K562 (cell line): ENCODE measurements around the gene FOCAD. TPM values are rescaled to one million over a fixed set of nuclear protein-coding genes. Genes with fewer than 3 reads are reported as not detected.
A peak's percentile ranks its signal among the peaks of the same experiment; 100 is the strongest.

Experiments
- ATAC-seq: fragments of 200-7000 bp; cut with Tn5 transposase; 3 replicates; pipeline ENCODE4 v1.9.1; 2020; ENCODE audit warnings: moderate library complexity
- BruUV-seq: library from RNA; stranded (reverse); fragments of 400-500 nt; replicated peaks from 2 replicates; lab custom pipeline; 2021; lab: Mats Ljungman, UMichigan
- CTCF ChIA-PET: fragments of 300-600 bp; formaldehyde crosslinking; extraction: SDS; loops from one replicate; lab custom pipeline; 2021; ENCODE audit warnings: low intra/inter-chr PET ratio; lab: Yijun Ruan, JAX
- POLR2A ChIA-PET: fragments of 300-600, 350-650 bp; sonication (Branson Sonifier 250); formaldehyde crosslinking; extraction: SDS; loops from one replicate; lab custom pipeline; 2021; ENCODE audit warnings: antibody characterized with exemption, inconsistent platforms; lab: Yijun Ruan, JAX
- DNase-seq, 4 experiments: peaks; one replicate each; pipeline versions ENCODE4 v3.0.0 to v3.0.0-alpha.2; 2011 to 2018; ENCODE audit warnings: low spot score in 3 of 4, mixed read lengths in 3 of 4; ENCODE audit errors: extremely low read depth in 1 of 4
- FAIRE-seq: peaks from 2 replicates; lab custom pipeline; 2011; peaks lifted over from hg19 to GRCh38; lab: Jason Lieb, UNC
- H2AFZ ChIP-seq: 2 replicates; pipeline ENCODE4 v1.6.0; 2011; ENCODE audit warnings: low read depth, low read length, control low read depth, inconsistent platforms
- H3K27ac ChIP-seq: fragments of 200-600 bp; 3 replicates; pipeline ENCODE4 v1.8.0; 2011; ENCODE audit warnings: low read depth, mild to moderate bottlenecking, control low read depth, inconsistent platforms, low read length, moderate library complexity, mixed read lengths; ENCODE audit errors: extremely low read depth
- H3K27me3 ChIP-seq, 2 experiments: fragments of 300-600 bp in 1 of 2; 2 replicates in 1 of 2; 3 replicates in 1 of 2; pipeline versions ENCODE4 v1.6.0 to v1.8.0; 2011; ENCODE audit warnings: inconsistent platforms in 2 of 2, low read length in 2 of 2, mild to moderate bottlenecking in 1 of 2, mixed read lengths in 1 of 2, moderate library complexity in 1 of 2; ENCODE audit not compliant: control insufficient read depth in 2 of 2, insufficient read depth in 2 of 2
- H3K36me3 ChIP-seq: fragments of 300-600 bp; 3 replicates; pipeline ENCODE4 v1.8.0; 2011; ENCODE audit warnings: mild to moderate bottlenecking, low read length, inconsistent platforms; ENCODE audit not compliant: control insufficient read depth, insufficient read depth
- H3K4me1 ChIP-seq, 2 experiments: fragments of 200-600 bp in 1 of 2; replicated peaks in 1 of 2; 2 replicates in 1 of 2; 3 replicates in 1 of 2; pipeline versions ENCODE4 v1.5.1 to v1.8.0; 2011; ENCODE audit warnings: inconsistent platforms in 2 of 2, low read length in 2 of 2, mild to moderate bottlenecking in 1 of 2, mixed read lengths in 1 of 2, moderate library complexity in 1 of 2; ENCODE audit not compliant: control insufficient read depth in 2 of 2, insufficient read depth in 2 of 2
- H3K4me2 ChIP-seq: 2 replicates; pipeline ENCODE4 v1.6.1; 2011; ENCODE audit warnings: low read length, control low read depth, inconsistent platforms, mixed read lengths; ENCODE audit not compliant: insufficient read depth
- H3K4me3 ChIP-seq: fragments of 200-600 bp; sonication (generic), shearing (Covaris generic); 2 replicates; pipeline ENCODE4 v1.5.1; 2016; ENCODE audit warnings: control low read depth, inconsistent platforms
- H3K79me2 ChIP-seq: fragments of 200-600 bp; 3 replicates; pipeline ENCODE4 v1.8.0; 2011; ENCODE audit warnings: low read length, inconsistent platforms; ENCODE audit not compliant: control insufficient read depth, insufficient read depth
- H3K9ac ChIP-seq, 2 experiments: 2 replicates each; pipeline versions ENCODE4 v1.6.0 to v1.6.1; 2011; ENCODE audit warnings: low read depth in 2 of 2, low read length in 2 of 2, control low read depth in 1 of 2, inconsistent platforms in 1 of 2, mild to moderate bottlenecking in 1 of 2, mixed read lengths in 1 of 2; ENCODE audit not compliant: insufficient read depth in 1 of 2
- H3K9me1 ChIP-seq: one replicate; pipeline ENCODE4 v1.6.0; 2011; ENCODE audit warnings: inconsistent platforms, mild to moderate bottlenecking, low read length, moderate library complexity; ENCODE audit not compliant: control insufficient read depth, insufficient read depth
- H3K9me3 ChIP-seq: replicated peaks from 2 replicates; pipeline ENCODE4 v1.5.1; 2011; ENCODE audit warnings: low read depth, low read length, inconsistent platforms; ENCODE audit not compliant: control insufficient read depth, insufficient read depth
- H4K20me1 ChIP-seq: replicated peaks from 2 replicates; pipeline ENCODE4 v1.6.1; 2011; ENCODE audit warnings: low read length, inconsistent platforms, mixed read lengths; ENCODE audit not compliant: control insufficient read depth, insufficient read depth
- CHCHD3 ChIP-seq: fragments of 250-450 bp; sonication (Bioruptor Pico); IDR thresholded peaks from 2 replicates; pipeline ENCODE4 v2.1.2; 2022; ENCODE audit warnings: mild to moderate bottlenecking
- GABPA ChIP-seq: fragments of 200-800 bp; sonication (Bioruptor generic); conservative IDR thresholded peaks from 2 replicates; pipeline ENCODE4 v1.6.1; 2016; ENCODE audit warnings: low read depth, missing genetic modification characterization, missing compliant biosample characterization
- NR2C2 ChIP-seq, 2 experiments: fragments of 200-800 bp in 1 of 2; sonication (Bioruptor generic) in 1 of 2; sonication (generic) in 1 of 2; formaldehyde crosslinking in 1 of 2; IDR thresholded peaks; 2 replicates each; pipeline versions ENCODE4 v1.6.1 to v1.8.0; 2016 to 2022; ENCODE audit warnings: mild to moderate bottlenecking in 1 of 2, missing compliant biosample characterization in 1 of 2, missing genetic modification characterization in 1 of 2, missing genetic modification reagents in 1 of 2
- NR4A1 ChIP-seq, 2 experiments: fragments of 250-450 bp in 1 of 2; fragments of 450-650 bp in 1 of 2; sonication (Bioruptor Pico) in 1 of 2; IDR thresholded peaks; 2 replicates each; pipeline versions ENCODE4 v1.4.0 to v1.6.1; 2016 to 2020; ENCODE audit warnings: mild to moderate bottlenecking in 2 of 2, missing compliant biosample characterization in 1 of 2, missing genetic modification characterization in 1 of 2, moderate library complexity in 1 of 2
- POLR2H ChIP-seq: IDR thresholded peaks from 2 replicates; pipeline ENCODE4 v1.6.1; 2016; ENCODE audit warnings: missing genetic modification characterization, low read depth, mild to moderate bottlenecking, control low read depth, missing compliant biosample characterization, moderate library complexity
- POLR3G ChIP-seq: IDR thresholded peaks from 2 replicates; pipeline ENCODE4 v1.6.1; 2011; ENCODE audit not compliant: insufficient read length, insufficient replicate concordance; ENCODE audit errors: extremely low read depth
- SMAD1 ChIP-seq: fragments of 150-350 bp; IDR thresholded peaks from 2 replicates; pipeline ENCODE4 v1.6.1; 2014; ENCODE audit warnings: low read length, low read depth; ENCODE audit not compliant: partially characterized antibody
- SMARCC2 ChIP-seq: fragments of 450-650 bp; IDR thresholded peaks from 2 replicates; pipeline ENCODE4 v1.6.1; 2017; ENCODE audit warnings: antibody characterized with exemption, moderate library complexity, mild to moderate bottlenecking, low read depth
- YY1 ChIP-seq, 3 experiments: IDR thresholded peaks; 2 replicates each; pipeline ENCODE4 v1.6.1; 2011; ENCODE audit warnings: low read length in 2 of 3, mild to moderate bottlenecking in 2 of 3, moderate library complexity in 2 of 3, borderline replicate concordance in 1 of 3, control low read depth in 1 of 3, low read depth in 1 of 3; ENCODE audit not compliant: insufficient read depth in 3 of 3, insufficient replicate concordance in 2 of 3, control insufficient read depth in 1 of 3, insufficient read length in 1 of 3; ENCODE audit errors: extremely low read depth in 1 of 3
- ZNF217 ChIP-seq: sonication (generic); formaldehyde crosslinking; IDR thresholded peaks from 2 replicates; pipeline ENCODE4 v1.8.0; 2022; ENCODE audit warnings: mild to moderate bottlenecking, missing genetic modification reagents
- WGBS: fragments of 100-300 bp; shearing (Covaris generic); methylation state at CpG from one replicate; pipeline ENCODE4 v1.1.6; 2016; ENCODE audit warnings: low coverage, mixed read lengths; ENCODE audit not compliant: insufficient coverage; ENCODE audit errors: missing lambda C conversion rate; 5-methylcytosine and 5-hydroxymethylcytosine counted together
- in situ Hi-C: fragments of 300-500 bp; cut with MboI; formaldehyde crosslinking; loops from 4 replicates; pipeline ENCODE4 v1.15.0; 2018; ENCODE audit warnings: inconsistent platforms, mixed read lengths
- intact Hi-C: fragments of 100-400 bp; cut with micrococcal nuclease; formaldehyde crosslinking; loops from 2 replicates; pipeline ENCODE4 v1.14.2; 2022
- polyA plus RNA-seq, 8 experiments: library from polyadenylated mRNA; depleted of rRNA in 4 of 8; stranded (reverse) in 5 of 8; unstranded in 3 of 8; fragments of >200 nt; fragmentation: Nextera tagmentation in 2 of 8; fragmentation: Illumina TruSeq in 1 of 8; extraction: Ambion mirVana in 2 of 8; extraction: Trizol in 1 of 8; gene quantifications; 2 replicates each; pipeline versions ENCODE4 v1.2.1 to v1.2.3, GENCODE V29; 2011 to 2014; ENCODE audit warnings: inconsistent platforms in 1 of 8, missing spikeins in 1 of 8
- total RNA-seq, 7 experiments: library from RNA; depleted of rRNA in 6 of 7; stranded (reverse); fragments of >200 nt in 6 of 7; fragmentation: Illumina TruSeq in 2 of 7; extraction: Trizol in 2 of 7; gene quantifications; 2 replicates each; pipeline versions ENCODE4 v1.2.1 to v1.2.3, GENCODE V29; 2011 to 2021; ENCODE audit warnings: low replicate concordance in 1 of 7
- TF ChIP-seq, protein P1 (sequence below): IDR thresholded peaks from 3 replicates; pipeline ENCODE4 v1.6.1; 2011; ENCODE audit warnings: borderline replicate concordance, mild to moderate bottlenecking; ENCODE audit not compliant: insufficient read length, insufficient read depth
- TF ChIP-seq, protein P2 (sequence below): fragments of 450-650 bp; IDR thresholded peaks from 2 replicates; pipeline ENCODE4 v1.6.1; 2016

Gene FOCAD
- total and polyA plus RNA-seq, 9 of the 15 experiments (the other 6 are each of a cell fraction or from before 2014, with no cell fraction given), result 0.13 to 2.4 (median 1.6) TPM

GRCh38 chr9:20658677-20659473, 25.2 kb upstream of the FOCAD start:
- peak overlapping the region; percentile 31 for H3K4me3 ChIP-seq
- no peaks in the 10 kb centered on the region for H4K20me1 ChIP-seq
- TSS peak; percentile 69 for BruUV-seq
- ChIA-PET POLR2A (no interaction called here), CTCF (no interaction called here)
- in situ Hi-C loops (no loop called here), intact Hi-C loops (no loop called here)
- peak overlapping the region; percentile 41; the same call in 1 of the 2 replicates for H3K4me2 ChIP-seq
- H3K9me1 ChIP-seq, result no peaks in the 10 kb centered on the region
- peak overlapping the region; percentile 48; the same call in 2 of the 3 replicates for H3K27ac ChIP-seq
- no peaks in the 10 kb centered on the region for H3K9me3 ChIP-seq
- FAIRE-seq, result no peak
- no peak overlapping the region for H3K9ac ChIP-seq
- peak; percentile 37; the same call in 2 of the 3 replicates for ATAC-seq
- H3K4me1 ChIP-seq, result no peaks in the 10 kb centered on the region
- no peaks in the 10 kb centered on the region for H3K79me2 ChIP-seq
- DNase-seq, result no peak
- peak overlapping the region; percentile 72 for H2AFZ ChIP-seq
- H3K27me3 ChIP-seq, result no peaks in the 10 kb centered on the region
- WGBS, result 0% methylated on average over 4 of the region's 13 CpGs
- H3K36me3 ChIP-seq, result no peaks in the 10 kb centered on the region
- TF ChIP-seq SMAD1 (no peak), SMARCC2 (no peak), CHCHD3 (CRISPR knock-in tag) (no peak), POLR2H (tag) (0 out of 2 replicates have a peak, but pooled peaks have one; percentile 19), ZNF217 (CRISPR knock-in tag) (no peak), POLR3G (no peak), NR4A1 (CRISPR knock-in tag; IDR thresholded peaks at IDR 0.05) (no peak), NR4A1 (tag; IDR thresholded peaks at IDR 0.05) (no peak), YY1 (IDR thresholded peaks at IDR 0.05; ENCODE audit: borderline replicate concordance in 1 of 3, control insufficient read depth in 1 of 3, extremely low read depth in 1 of 3, insufficient read depth in 3 of 3, insufficient read length in 1 of 3, insufficient replicate concordance in 2 of 3, low read depth in 1 of 3, low read length in 2 of 3) (peak in 2 of 3 experiments; percentile 12 to 28), GABPA (tag) (0 out of 2 replicates have a peak, but pooled peaks have one; percentile 18), NR2C2 (CRISPR knock-in tag; IDR thresholded peaks at IDR 0.05) (no peak), NR2C2 (tag; IDR thresholded peaks at IDR 0.05) (peak; percentile 13; the same call in 1 of the 2 replicates)
- TF ChIP-seq, protein P1, sequence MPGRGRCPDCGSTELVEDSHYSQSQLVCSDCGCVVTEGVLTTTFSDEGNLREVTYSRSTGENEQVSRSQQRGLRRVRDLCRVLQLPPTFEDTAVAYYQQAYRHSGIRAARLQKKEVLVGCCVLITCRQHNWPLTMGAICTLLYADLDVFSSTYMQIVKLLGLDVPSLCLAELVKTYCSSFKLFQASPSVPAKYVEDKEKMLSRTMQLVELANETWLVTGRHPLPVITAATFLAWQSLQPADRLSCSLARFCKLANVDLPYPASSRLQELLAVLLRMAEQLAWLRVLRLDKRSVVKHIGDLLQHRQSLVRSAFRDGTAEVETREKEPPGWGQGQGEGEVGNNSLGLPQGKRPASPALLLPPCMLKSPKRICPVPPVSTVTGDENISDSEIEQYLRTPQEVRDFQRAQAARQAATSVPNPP, result no peak
- TF ChIP-seq, protein P2, sequence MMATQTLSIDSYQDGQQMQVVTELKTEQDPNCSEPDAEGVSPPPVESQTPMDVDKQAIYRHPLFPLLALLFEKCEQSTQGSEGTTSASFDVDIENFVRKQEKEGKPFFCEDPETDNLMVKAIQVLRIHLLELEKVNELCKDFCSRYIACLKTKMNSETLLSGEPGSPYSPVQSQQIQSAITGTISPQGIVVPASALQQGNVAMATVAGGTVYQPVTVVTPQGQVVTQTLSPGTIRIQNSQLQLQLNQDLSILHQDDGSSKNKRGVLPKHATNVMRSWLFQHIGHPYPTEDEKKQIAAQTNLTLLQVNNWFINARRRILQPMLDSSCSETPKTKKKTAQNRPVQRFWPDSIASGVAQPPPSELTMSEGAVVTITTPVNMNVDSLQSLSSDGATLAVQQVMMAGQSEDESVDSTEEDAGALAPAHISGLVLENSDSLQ, result peak; percentile 46; the same call in 1 of the 2 replicates
- TF ChIP-seq, all 486 proteins: peak for 5
